HFF-Myc (cell line): ENCODE measurements around the gene CSGALNACT2.

Experiments
- DNase-seq: peaks from one replicate; pipeline ENCODE4 v3.0.0-alpha.2; 2011; ENCODE audit warnings: low read depth; ENCODE audit errors: extremely low read depth
- H3K4me3 ChIP-seq: replicated peaks from 2 replicates; pipeline ENCODE4 v1.5.1; 2011; ENCODE audit warnings: low read depth, mild to moderate bottlenecking, control low read depth, low read length
- TF ChIP-seq, protein P1 (sequence below): IDR thresholded peaks from 2 replicates; pipeline ENCODE4 v1.5.1; 2012; ENCODE audit warnings: mild to moderate bottlenecking, low read depth, low read length, control low read depth; ENCODE audit errors: missing control alignments

Gene CSGALNACT2

GRCh38 chr10:43120929-43121314 is 17.3 kb upstream of the CSGALNACT2 start:
- TF ChIP-seq, protein P1, sequence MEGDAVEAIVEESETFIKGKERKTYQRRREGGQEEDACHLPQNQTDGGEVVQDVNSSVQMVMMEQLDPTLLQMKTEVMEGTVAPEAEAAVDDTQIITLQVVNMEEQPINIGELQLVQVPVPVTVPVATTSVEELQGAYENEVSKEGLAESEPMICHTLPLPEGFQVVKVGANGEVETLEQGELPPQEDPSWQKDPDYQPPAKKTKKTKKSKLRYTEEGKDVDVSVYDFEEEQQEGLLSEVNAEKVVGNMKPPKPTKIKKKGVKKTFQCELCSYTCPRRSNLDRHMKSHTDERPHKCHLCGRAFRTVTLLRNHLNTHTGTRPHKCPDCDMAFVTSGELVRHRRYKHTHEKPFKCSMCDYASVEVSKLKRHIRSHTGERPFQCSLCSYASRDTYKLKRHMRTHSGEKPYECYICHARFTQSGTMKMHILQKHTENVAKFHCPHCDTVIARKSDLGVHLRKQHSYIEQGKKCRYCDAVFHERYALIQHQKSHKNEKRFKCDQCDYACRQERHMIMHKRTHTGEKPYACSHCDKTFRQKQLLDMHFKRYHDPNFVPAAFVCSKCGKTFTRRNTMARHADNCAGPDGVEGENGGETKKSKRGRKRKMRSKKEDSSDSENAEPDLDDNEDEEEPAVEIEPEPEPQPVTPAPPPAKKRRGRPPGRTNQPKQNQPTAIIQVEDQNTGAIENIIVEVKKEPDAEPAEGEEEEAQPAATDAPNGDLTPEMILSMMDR: no peak
- H3K4me3 ChIP-seq: no peak overlapping the region
- no peak for DNase-seq

GRCh38 chr10:43121444-43121843 is 16.8 kb upstream of the CSGALNACT2 start:
- TF ChIP-seq, protein P1: no peak
- no peak overlapping the region for H3K4me3 ChIP-seq
- no peak for DNase-seq

DNA sequence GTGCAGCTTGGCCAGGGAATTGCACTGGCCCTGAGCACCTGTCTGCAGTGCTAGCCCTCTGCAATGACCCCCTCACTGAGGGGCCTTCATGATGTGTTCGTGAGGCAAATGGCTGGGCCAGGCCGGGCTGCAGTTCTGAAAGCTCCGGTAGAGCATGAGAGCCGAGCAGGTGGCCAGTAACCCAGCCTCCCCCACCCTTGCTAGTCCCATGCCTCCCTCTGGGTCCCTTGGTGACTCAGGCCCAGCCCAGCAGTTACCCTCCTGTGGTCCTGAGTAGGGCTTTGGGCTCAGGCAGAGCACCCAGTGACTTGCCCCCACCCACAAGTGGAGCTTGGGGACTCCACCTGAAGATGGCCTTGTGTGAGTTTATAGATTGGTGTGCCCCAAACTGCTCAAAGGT is 16.1 kb upstream of the CSGALNACT2 start:
- DNase-seq: no peak
- no peak overlapping the region for H3K4me3 ChIP-seq
- TF ChIP-seq, protein P1: no peak

DNA sequence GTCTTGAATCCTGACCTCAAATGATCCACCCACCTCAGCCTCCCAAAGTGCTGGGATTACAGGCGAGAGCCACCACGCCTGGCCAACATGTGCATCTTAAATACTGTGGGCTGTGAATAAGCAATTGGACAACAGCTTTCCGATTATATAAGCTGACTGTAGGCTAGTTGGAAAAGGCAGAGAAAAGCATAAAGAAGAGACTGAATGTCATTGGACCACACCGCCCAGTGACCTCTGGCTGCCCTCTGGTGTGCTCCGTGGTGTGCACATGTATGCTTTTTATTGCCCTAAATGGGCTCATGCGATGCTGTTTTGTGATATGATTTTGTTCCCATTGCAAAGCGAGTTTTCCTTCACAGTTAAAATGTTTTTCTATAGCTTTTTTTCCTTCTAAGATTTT is 15.4 kb upstream of the CSGALNACT2 start:
- H3K4me3 ChIP-seq: no peak overlapping the region
- DNase-seq: no peak
- TF ChIP-seq, protein P1: no peak

- DNase-seq: no peak
- no peak overlapping the region for H3K4me3 ChIP-seq
- TF ChIP-seq, protein P1: no peak
These were observed 14.7 kb upstream of the CSGALNACT2 start for GRCh38 chr10:43123361-43124093.

GRCh38 chr10:43124094-43124521 is 14.1 kb upstream of the CSGALNACT2 start:
- H3K4me3 ChIP-seq: no peak overlapping the region
- DNase-seq: no peak
- TF ChIP-seq, protein P1: no peak
